Prostate gland (tissue), 2 donors: ENCODE results near the gene SPON1. TPM values are rescaled to one million over a fixed set of nuclear protein-coding genes. Genes with fewer than 3 reads are reported as not detected.

Experiments used
- DNase-seq: peaks from one replicate; pipeline ENCODE4 v3.0.0-alpha.2; 2019; ENCODE audit warnings: low spot score
- H3K27ac ChIP-seq, 2 donors: fragments of 200-600 bp; sonication (generic); 2 replicates each; pipeline ENCODE4 v1.5.1; 2017 to 2019
- H3K27me3 ChIP-seq: fragments of 200-600 bp; sonication (generic); replicated peaks from 2 replicates; pipeline ENCODE4 v1.5.1; 2019; ENCODE audit not compliant: insufficient read depth
- H3K36me3 ChIP-seq, 2 donors: fragments of 200-600 bp; sonication (generic); 1 replicate in 1 of 2; 2 replicates in 1 of 2; pipeline versions ENCODE4 v1.5.1 to v1.8.1; 2017 to 2019
- H3K4me1 ChIP-seq: fragments of 200-600 bp; sonication (generic); replicated peaks from 2 replicates; pipeline ENCODE4 v1.5.1; 2019
- H3K4me3 ChIP-seq, 2 donors: fragments of 200-600 bp; sonication (generic); 2 replicates each; pipeline ENCODE4 v1.5.1; 2017 to 2019
- H3K9me3 ChIP-seq: fragments of 200-600 bp; sonication (generic); 2 replicates; pipeline ENCODE4 v1.5.1; 2017
- POLR2A ChIP-seq: fragments of 450-650 bp; IDR thresholded peaks from one replicate; pipeline ENCODE4 v1.6.1; 2016; ENCODE audit warnings: antibody characterized with exemption, mild to moderate bottlenecking
- POLR2AphosphoS5 ChIP-seq: sonication (generic); formaldehyde crosslinking; IDR thresholded peaks from one replicate; pipeline ENCODE4 v1.6.1; 2017; ENCODE audit warnings: antibody characterized with exemption
- WGBS: methylation state at CpG from one replicate; pipeline ENCODE4 v1.1.5; 2018; 5-methylcytosine and 5-hydroxymethylcytosine counted together
- intact Hi-C: fragments of 100-400 bp; cut with DNase I; formaldehyde crosslinking; loops from one replicate; pipeline ENCODE4 v1.14.2; 2022
- total RNA-seq, 2 donors: library from RNA; depleted of rRNA; stranded (reverse); fragments of >200 nt; gene quantifications; one replicate each; pipeline ENCODE4 v1.1.0, GENCODE V29; 2016
- TF ChIP-seq, protein P1 (sequence below), 4 experiments: fragments of 200-600 bp in 2 of 4; fragments of 450-650 bp in 2 of 4; sonication (generic) in 2 of 4; IDR thresholded peaks; 1 replicate in 3 of 4; 2 replicates in 1 of 4; pipeline ENCODE4 v1.5.1; 2016 to 2019; ENCODE audit warnings: antibody characterized with exemption in 4 of 4, mild to moderate bottlenecking in 2 of 4, moderate library complexity in 2 of 4

The SPON1 gene
- total RNA-seq, 2 donors from 2014 or later: 13.7 to 28.2 TPM

DNA sequence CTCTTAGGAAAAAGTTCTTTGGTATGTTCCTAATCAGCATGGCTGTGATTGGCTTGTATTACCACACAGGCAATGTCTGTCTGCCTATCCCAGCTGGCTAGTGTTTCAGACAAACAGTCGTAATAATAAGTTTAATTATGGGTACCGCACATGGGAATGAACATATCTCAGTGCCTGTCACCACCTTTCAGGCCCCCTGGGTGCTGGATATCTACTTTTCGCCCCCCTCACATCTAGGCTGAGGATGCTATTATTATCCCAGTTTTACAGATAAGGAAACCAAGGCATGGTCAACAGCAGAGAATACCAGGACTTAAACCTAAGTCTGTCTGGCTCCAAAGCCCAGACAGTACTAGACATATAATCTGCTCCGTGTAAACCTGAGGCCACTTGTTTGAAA is 174.8 kb downstream of the SPON1 start:
- Histone ChIP-seq H3K27ac (no peak overlapping the region), H3K36me3 (no peaks in the 10 kb centered on the region)
- 92% methylated on average over 4 of the region's 4 CpGs for WGBS

DNA sequence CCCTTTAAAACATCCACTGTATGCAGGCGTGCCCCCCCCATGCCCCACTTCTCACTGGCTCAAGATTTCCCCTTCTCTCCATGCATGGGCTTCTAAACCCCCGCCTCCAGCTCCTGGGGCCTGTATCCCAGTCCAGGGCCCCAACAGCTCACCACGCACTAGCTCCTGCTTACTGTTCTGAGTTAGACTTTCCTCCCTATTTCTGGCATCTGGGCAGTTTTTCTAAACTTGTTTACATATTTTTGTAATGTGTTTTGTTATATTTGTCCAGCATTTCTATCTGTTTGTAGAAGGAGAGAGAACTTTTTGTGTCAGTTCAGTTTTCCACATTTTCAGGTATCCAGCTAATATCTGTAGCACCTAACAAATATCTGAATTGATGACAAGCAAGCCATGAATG is 178.5 kb downstream of the SPON1 start:
- Histone ChIP-seq H3K4me3 (no peak overlapping the region), H3K27me3 (no peaks in the 10 kb centered on the region), H3K27ac (no peak overlapping the region), H3K9me3 (no peaks in the 10 kb centered on the region), H3K4me1 (no peaks in the 10 kb centered on the region), H3K36me3 (no peaks in the 10 kb centered on the region)
- 85% methylated on average over 3 of the region's 3 CpGs for WGBS
- DNase-seq: no peak
- TF ChIP-seq POLR2AphosphoS5 (no peak), POLR2A (no peak)
- TF ChIP-seq, protein P1, sequence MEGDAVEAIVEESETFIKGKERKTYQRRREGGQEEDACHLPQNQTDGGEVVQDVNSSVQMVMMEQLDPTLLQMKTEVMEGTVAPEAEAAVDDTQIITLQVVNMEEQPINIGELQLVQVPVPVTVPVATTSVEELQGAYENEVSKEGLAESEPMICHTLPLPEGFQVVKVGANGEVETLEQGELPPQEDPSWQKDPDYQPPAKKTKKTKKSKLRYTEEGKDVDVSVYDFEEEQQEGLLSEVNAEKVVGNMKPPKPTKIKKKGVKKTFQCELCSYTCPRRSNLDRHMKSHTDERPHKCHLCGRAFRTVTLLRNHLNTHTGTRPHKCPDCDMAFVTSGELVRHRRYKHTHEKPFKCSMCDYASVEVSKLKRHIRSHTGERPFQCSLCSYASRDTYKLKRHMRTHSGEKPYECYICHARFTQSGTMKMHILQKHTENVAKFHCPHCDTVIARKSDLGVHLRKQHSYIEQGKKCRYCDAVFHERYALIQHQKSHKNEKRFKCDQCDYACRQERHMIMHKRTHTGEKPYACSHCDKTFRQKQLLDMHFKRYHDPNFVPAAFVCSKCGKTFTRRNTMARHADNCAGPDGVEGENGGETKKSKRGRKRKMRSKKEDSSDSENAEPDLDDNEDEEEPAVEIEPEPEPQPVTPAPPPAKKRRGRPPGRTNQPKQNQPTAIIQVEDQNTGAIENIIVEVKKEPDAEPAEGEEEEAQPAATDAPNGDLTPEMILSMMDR (IDR thresholded peaks at IDR 0.05): no peak
- intact Hi-C loops: no loop called here

More for the DNA sequence above, 174.8 kb downstream of the SPON1 start:
- Histone ChIP-seq H3K27me3 (no peaks in the 10 kb centered on the region), H3K9me3 (no peaks in the 10 kb centered on the region), H3K4me1 (no peaks in the 10 kb centered on the region), H3K4me3 (no peak overlapping the region)
- DNase-seq: no peak
- TF ChIP-seq POLR2A (no peak), POLR2AphosphoS5 (no peak)
- TF ChIP-seq, protein P1 (IDR thresholded peaks at IDR 0.05): no peak
- intact Hi-C loops: no loop called here

DNA sequence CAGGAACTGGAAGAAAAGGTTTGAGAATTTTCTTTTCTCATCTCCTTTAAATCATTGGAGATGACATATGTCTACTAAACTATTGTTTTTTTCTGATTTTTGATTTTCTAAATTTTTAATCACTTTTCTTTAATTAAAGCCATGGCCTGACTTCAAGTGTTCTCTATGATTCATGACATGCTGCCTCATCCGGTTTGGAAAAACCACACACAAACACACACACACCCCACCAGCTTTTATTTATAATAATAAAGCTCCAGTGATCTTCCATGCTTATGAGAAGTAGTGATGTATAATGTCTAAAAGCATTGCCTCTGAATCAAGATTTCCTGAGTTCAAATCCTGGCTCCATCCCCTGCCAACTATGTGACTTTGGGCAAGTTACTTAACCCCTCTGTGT is 179.2 kb downstream of the SPON1 start:
- DNase-seq: no peak
- no peaks in the 10 kb centered on the region for H3K9me3 ChIP-seq
- H3K27me3 ChIP-seq: no peaks in the 10 kb centered on the region
- intact Hi-C loops: no loop called here
- H3K4me3 ChIP-seq: no peak overlapping the region
- H3K4me1 ChIP-seq: no peaks in the 10 kb centered on the region
- no peaks in the 10 kb centered on the region for H3K36me3 ChIP-seq
- no peak overlapping the region for H3K27ac ChIP-seq
- WGBS: 28% methylated on average over 1 of the region's 1 CpG
- no peak for TF ChIP-seq POLR2AphosphoS5
- TF ChIP-seq, protein P1 (IDR thresholded peaks at IDR 0.05): no peak

DNA sequence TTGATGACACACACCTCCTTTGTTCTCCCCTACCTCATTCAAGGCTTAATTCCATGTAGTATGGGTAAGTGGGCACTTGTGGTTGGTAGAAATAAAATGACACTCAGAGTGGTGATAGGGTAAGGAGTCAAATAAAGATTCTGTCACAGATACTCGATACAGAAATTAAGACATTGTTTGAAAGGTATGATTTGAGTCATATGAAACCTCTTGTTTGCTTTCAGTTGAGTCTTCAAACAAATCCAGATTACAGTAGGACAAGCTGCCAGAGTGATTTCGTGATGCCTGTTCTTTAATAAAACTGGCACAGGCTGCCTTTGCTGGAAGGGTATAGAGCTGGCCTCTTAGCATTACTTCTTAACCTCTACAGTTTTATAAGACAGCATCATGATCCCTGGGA is 182.4 kb downstream of the SPON1 start:
- no peak overlapping the region for H3K27ac ChIP-seq
- intact Hi-C loops: no loop called here
- no peak overlapping the region for H3K4me3 ChIP-seq
- TF ChIP-seq POLR2AphosphoS5 (no peak), POLR2A (no peak)
- TF ChIP-seq, protein P1 (IDR thresholded peaks at IDR 0.05): no peak
- no peaks in the 10 kb centered on the region for H3K4me1 ChIP-seq
- no peaks in the 10 kb centered on the region for H3K9me3 ChIP-seq
- H3K27me3 ChIP-seq: no peaks in the 10 kb centered on the region
- no peaks in the 10 kb centered on the region for H3K36me3 ChIP-seq
- DNase-seq: no peak
- 46% methylated on average over 2 of the region's 2 CpGs for WGBS

- no peaks in the 10 kb centered on the region for H3K36me3 ChIP-seq
- no peak overlapping the region for H3K4me3 ChIP-seq
- TF ChIP-seq POLR2AphosphoS5 (peak; percentile 31), POLR2A (no peak)
- TF ChIP-seq, protein P1 (IDR thresholded peaks at IDR 0.05): peak; percentile 35 to 84 (median 70)
- WGBS: 36% methylated on average over 3 of the region's 3 CpGs
- DNase-seq: no peak
- no peaks in the 10 kb centered on the region for H3K9me3 ChIP-seq
- no peaks in the 10 kb centered on the region for H3K27me3 ChIP-seq
- no peak overlapping the region for H3K27ac ChIP-seq
- intact Hi-C loops: loop anchor here (2.0 kb wide), 1 partner anchor 192 kb away; no protein-coding TSS in a partner anchor
- no peaks in the 10 kb centered on the region for H3K4me1 ChIP-seq
These were observed 186.2 kb downstream of the SPON1 start for GRCh38 chr11:14148653-14149273.
